NCI-H2171 (cell line): Measurements from ENCODE around the gene ARAP3.

Experiments
- DNase-seq: peaks from one replicate; lab custom pipeline; 2025; lab: John Stamatoyannopoulos, UW

Gene ARAP3

GRCh38 chr5:141668601-141669265 is 13.3 kb downstream of the ARAP3 start:
- DNase-seq, result no peak

DNA sequence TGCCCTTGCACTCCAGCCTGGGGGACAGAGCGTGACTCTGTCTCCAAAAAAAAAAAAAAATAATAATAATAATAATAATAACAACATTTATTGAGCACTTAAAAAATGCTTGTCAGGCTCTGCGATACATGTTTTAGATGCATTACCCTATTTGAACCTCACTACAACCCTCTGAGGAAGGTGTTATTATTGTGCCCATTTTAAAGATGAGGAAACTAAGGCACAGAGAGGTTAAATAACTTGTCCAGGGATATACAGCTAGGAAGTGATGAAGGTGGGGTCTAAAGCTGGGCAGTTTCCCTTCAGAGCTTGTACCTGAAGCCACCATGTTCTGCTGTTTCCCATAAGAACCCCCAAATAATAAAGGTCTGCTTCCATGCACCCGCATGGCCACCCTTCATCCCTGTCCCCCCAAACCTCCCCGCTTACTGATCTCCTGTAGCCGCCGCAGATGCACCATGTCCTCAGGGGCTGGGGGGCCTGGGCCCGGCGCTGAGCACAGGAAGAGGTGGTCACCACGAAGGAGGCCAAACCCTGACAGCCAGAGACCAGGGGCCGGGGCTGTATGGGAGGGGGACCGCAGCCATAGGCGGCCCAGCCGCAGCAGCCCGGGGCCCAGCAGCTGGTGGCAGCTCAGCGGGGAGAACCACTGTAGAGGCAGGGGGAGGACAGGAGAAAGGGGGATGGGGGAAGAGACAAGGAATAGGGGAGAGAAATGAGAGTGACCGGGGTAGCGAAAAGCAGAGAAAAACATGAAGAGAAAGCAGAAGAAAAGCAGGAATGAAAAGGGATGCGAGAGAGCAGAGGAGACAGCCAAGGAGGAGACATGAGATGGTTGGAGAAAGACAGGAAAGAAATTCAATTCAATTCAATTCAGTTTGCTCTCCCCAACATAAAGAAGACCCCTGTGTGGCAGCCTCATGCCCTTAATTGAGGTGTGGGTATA is 15.8 kb downstream of the ARAP3 start:
- DNase-seq, result no peak

DNA sequence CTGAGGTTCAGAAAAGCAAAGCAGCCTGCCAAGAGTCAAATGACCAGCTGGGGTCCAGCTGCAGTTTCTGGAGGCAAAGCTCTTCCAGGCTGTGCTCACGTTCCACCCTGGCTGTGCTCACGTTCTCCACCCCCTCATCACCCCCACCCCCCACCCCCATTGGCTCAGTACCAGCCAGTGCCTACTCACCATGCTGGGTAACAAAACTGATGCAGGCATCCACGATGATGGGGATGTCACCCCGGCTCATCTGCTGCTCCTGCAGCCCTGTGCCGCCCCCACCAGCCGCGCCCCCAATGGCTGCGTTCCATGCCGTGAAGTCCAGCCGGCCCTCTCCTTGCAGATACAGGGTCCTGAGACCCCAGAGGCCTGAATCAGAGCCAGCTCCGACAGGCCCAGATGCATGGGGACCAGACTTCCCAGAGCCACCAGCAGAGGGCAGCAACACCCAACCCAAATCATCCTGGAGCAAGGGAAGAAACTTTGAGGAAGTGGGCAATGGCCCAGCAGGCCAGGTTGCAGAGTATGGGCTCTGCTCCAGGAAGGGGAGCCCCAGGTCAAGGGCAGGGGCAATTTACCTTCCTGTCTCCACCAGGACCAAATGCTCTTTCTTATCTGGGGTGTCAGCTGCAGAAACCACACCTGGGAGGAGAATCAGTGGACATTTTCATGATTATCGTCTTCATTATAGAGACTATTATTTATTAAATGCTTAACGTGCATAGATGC is 17.1 kb downstream of the ARAP3 start:
- DNase-seq, result peak; percentile 7

GRCh38 chr5:141663506-141663905 is 18.5 kb downstream of the ARAP3 start:
- no peak for DNase-seq

DNA sequence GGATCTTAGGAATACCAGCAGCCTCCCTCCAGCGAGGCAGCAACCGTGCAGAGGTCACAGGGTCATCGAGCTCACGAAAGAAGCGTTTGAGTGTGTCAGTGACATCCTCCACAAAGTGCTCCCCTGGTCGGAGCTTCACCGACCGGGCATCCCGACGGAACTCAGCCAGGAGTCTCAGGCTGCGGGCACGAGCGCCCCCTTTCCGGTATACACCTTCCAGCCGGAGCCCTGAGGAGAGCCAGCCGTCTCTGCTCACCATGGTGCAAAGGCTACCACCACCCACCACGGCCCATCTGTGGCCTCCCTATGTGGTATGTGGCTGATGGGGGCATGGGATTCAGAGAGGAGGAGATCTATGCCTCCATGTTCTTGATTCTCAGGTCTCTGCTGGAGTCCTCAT is 20.0 kb downstream of the ARAP3 start:
- no peak for DNase-seq

DNA sequence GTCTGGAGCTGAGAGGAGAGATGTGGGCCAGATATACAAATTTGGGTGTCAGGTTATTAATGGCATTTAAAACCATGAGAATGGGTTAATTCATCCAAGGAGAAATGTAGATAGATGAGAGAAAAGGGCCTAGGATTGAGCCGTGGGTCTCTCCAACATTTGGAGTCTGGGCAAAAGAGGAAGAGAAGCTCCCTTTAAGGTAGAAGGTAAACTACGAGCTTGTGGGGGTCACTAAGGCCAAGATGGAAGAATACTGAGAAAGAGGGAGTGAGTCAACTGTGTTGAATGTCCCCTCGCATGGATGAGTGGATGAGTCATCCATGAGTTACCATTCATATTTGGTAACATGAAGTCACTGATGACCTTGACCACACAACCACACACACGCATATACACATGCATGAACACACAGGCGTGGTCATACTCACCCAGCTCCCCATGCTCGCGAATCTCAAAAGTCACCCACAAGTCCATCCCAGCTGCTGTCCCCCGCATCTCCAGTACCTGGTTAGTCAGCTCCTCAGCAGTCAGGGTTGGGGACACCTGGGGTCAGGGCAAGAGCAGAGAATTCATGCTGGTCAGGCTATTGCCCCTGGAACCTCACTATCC is 24.0 kb downstream of the ARAP3 start:
- no peak for DNase-seq

DNA sequence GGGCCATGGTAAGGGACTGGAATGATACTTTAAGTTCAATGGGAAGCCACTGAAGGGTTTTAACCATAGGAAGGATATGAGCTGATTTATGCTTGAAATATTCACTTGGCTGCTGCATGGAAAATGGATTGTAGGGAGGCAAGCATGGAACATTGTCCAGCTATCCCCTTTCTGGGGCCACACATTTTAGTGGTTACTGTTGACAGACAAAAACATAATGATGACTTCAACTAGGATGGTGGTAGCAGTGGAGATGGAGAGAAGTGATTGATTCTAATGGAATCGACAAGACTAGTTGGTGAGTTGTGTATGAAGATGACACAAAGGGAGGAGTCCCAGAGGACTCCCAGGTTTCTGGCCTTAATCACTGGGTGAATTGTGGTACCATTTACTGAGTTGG is 24.6 kb downstream of the ARAP3 start:
- DNase-seq, result no peak

DNA sequence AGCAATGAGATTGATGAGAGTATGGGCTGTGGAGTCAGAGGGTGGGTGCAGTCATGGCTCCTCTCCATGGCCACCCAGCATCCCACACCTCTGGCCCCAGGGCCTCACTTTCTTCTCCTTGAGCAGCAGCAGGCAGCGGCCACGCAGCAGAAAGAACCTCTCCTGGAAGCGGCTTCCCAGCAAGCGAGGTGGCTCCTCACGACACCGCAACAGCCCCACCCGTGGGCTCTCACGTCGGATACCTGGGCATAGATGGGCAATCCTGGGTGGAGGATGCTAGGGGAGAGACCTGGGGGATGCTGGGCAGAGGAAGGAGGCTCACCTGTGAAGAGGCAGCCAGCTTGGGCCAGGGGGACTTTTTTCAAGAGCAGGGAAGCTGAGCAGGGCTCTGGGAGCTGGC is 25.6 kb downstream of the ARAP3 start:
- no peak for DNase-seq

DNA sequence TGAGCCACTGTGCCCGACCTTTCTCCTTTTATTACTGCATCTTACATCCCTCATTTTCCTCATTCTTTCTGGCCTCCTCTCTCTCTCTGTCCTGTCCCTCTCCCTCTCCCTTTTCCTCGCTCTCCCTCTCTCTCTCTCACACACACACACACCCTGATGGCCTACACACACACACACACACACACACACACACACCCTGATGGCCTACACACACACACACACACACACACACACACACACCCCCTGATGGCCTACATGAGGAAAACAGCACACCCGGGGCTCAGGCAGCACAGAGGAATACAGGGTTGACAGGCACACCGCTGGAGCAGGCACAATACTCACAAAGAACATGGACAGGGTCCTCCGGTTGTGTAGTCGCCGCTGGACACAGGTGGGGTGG is 27.0 kb downstream of the ARAP3 start:
- DNase-seq, result no peak

DNA sequence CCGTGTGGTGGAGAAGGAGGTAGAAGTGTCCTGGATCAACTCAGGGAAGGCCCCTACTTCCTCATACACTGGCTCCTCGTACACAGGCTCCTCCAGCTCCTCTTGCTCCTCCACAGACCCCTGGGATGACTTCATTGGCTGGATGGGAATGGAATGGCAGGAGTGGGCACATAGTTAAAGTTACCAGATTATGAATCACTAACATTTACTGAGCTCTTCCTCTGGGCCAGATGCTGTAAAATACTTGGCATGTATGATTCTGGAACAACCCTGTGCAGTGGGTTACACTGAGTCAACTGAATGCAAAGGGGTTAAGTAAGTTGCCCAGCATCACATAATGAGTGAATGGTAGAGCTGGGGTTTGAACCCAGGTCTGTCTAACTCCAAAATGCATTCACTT is 27.7 kb downstream of the ARAP3 start:
- DNase-seq, result no peak

DNA sequence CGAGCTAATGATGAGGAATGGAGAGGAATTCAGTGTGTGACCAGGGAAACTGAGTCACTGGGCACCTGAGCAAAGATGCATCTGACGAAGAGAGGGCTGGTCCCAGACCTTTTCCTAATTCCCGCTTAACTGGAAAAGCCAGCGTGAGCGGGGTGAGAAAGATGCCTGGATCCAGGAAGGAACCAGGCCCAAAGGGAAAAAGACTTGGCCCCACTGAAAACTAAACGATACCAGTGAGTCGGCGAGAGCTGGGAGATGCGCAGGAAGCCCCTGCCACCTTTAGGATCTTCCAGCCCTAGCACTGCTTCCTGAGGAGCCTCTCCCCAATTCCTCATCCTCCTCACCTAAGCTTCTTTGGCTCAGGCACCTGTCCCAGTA is 30.3 kb downstream of the ARAP3 start:
- DNase-seq, result no peak

GRCh38 chr5:141650851-141651727 is 30.9 kb downstream of the ARAP3 start, which contains the start of gene FCHSD1:
Gene FCHSD1 (minus strand): TSS chr5:141651418. CDS start chr5:141651368, 50 bp downstream.
- DNase-seq, result no peak

DNA sequence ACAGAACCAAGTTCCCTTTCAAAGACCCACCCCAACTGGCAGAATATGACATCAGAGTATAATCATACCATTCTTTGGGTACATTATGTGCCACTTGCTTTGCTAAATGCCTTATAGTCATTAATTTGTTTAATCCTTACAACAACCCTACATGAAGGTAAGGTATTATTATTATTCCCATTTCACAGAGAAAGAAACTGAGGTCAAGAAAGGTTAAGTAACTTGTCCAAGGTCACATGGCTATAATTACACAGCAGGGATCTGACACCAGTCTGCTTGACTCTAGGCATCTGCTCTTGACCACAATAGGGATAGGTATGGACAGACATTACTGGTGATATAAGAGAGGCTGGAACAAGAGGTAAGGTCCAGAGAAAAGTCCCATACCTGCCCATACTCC is 32.1 kb downstream of the ARAP3 start:
- no peak for DNase-seq

DNA sequence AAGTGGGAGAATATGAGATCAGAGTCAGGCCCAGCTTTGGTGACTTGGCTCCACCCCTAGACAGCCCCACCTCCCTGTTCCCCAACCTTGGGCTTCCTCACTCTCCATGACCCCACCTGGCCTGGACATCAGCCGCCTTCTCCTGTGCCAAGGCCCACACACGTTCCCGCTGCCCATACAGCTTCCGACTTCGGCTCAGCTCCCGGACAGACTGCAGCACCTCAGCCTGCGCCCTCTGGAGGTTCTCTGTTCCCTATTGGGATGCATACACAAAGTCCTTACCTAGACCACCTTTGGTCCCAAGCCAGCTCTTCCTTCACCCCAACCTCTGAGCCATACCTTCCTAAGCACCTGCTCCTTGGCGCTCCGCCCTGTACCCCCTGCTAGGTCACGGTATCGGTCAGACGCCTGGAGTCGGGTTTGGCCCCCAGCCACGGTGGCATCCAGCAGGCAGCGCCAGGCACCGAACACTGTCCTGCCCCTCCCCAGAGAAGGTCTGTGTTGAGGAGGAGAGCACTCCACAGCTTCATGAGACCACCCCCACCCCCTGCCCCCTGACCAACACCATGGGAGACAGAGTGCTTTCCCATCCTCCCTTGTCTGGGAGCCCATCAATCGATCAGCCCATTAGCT is 32.9 kb downstream of the ARAP3 start:
- no peak for DNase-seq

GRCh38 chr5:141647851-141648250 is 34.2 kb downstream of the ARAP3 start:
- DNase-seq, result no peak

DNA sequence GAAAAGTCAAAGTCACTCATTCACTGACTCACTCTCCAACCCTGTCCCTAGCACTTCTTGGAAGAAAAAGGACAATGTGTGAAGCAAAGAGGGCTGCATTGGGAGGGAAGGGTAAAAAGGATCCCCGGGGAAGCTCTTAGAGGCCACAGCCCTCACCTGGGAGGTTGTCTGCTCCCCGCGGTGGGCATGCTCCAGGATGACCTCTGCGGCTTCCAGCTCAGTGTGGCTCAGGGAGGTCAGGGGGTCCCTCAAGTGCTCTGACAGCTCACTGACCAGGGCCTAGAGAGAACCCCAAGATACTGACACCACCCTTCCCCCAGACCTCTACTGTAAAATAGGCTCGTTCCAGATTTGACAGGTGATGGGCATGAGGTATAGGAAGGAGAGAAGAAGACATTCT is 34.8 kb downstream of the ARAP3 start:
- no peak for DNase-seq

DNA sequence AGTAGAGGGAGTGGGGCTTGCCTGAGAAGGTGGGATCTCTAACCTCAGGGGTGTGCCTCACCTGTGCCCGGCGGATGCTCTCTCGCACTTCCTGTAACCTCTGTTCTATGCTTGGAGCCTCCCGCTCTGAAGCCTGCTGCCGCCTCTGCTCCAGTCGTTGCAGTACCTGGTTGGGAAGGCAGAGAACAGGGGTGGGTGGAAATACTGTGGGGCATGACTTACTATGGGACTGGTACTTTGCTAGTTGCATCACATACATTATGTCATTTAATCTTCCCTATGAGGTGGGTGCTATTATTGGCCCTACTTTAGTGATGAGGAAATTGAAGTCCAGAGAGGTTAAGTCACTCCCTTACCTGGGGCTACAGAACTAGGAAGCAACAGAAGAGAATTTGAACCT is 36.0 kb downstream of the ARAP3 start:
- DNase-seq, result no peak

GRCh38 chr5:141641634-141642267 is 40.3 kb downstream of the ARAP3 start:
- DNase-seq, result no peak

- DNase-seq, result no peak
Measured at GRCh38 chr5:141640698-141641097, 41.3 kb downstream of the ARAP3 start.

DNA sequence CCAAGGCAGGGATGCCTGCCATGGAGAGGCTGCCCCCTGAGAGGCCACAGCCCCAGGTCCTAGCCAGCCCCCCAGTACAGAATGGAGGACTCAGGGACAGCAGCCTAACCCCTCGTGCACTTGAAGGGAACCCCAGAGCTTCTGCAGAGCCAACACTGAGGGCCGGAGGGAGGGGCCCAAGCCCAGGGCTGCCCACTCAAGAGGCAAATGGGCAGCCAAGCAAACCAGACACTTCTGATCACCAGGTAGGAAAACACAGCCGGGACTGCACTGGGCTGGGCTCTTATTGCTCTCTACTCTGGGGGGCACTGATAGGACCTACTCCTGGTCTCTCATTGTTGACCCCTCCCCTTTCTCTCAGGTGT is 42.0 kb downstream of the ARAP3 start:
- DNase-seq, result no peak
